GM13977 (cell line): ENCODE measurements around the gene SLC39A9.

Experiments
- DNase-seq: peaks from one replicate; pipeline ENCODE4 v3.0.0; 2012; ENCODE audit warnings: low spot score
- CTCF ChIP-seq: IDR thresholded peaks from 2 replicates; pipeline ENCODE4 v1.5.1; 2012; ENCODE audit warnings: mild to moderate bottlenecking, control low read depth; ENCODE audit not compliant: insufficient read depth; ENCODE audit errors: extremely low read depth, missing control alignments
- in situ Hi-C: fragments of 300-500 bp; cut with MboI; formaldehyde crosslinking; loops from one replicate; pipeline ENCODE4 v1.12.0; 2022; ENCODE audit warnings: low sequenced_read_pairs, low pct_unique_long_range_greater_than_20kb, mixed read lengths, inconsistent platforms; ENCODE audit not compliant: unreplicated experiment

SLC39A9 gene

GRCh38 chr14:69358966-69359365 is 39.5 kb upstream of the SLC39A9 start:
- in situ Hi-C loops: no loop called here
- no peak for DNase-seq
- TF ChIP-seq CTCF: no peak

GRCh38 chr14:69360438-69361108 is 37.9 kb upstream of the SLC39A9 start:
- in situ Hi-C loops: no loop called here
- peak; percentile 44 for DNase-seq
- TF ChIP-seq CTCF: no peak

- TF ChIP-seq CTCF: peak; percentile 50
- no peak for DNase-seq
- in situ Hi-C loops: no loop called here
Observed at GRCh38 chr14:69363055-69363454, 35.4 kb upstream of the SLC39A9 start.

GRCh38 chr14:69363964-69364363 is 34.5 kb upstream of the SLC39A9 start:
- DNase-seq: no peak
- TF ChIP-seq CTCF: no peak
- in situ Hi-C loops: no loop called here

- no peak for DNase-seq
- TF ChIP-seq CTCF: no peak
- in situ Hi-C loops: no loop called here
Observed at GRCh38 chr14:69364378-69364777, 34.1 kb upstream of the SLC39A9 start.

- DNase-seq: no peak
- no peak for TF ChIP-seq CTCF
- in situ Hi-C loops: no loop called here
Observed at GRCh38 chr14:69366069-69366468, 32.4 kb upstream of the SLC39A9 start.
